Panc1 (cell line): ENCODE measurements around the gene NBEAL2.

Experiments
- CTCF ChIP-seq: fragments of 450-650 bp; IDR thresholded peaks from 2 replicates; pipeline ENCODE4 v1.5.1; 2017; ENCODE audit warnings: mild to moderate bottlenecking
- REST ChIP-seq, 2 experiments: IDR thresholded peaks; 2 replicates each; pipeline ENCODE4 v1.6.1; 2011 to 2012; ENCODE audit warnings: low read depth in 2 of 2, control low read depth in 1 of 2, low read length in 1 of 2, mild to moderate bottlenecking in 1 of 2, moderate library complexity in 1 of 2; ENCODE audit not compliant: insufficient read depth in 1 of 2

GRCh38 chr3:46932455-46933225 lies 46.8 kb upstream of the NBEAL2 start:
- TF ChIP-seq CTCF (no peak), REST (IDR thresholded peaks at IDR 0.05; ENCODE audit: insufficient read depth in 1 of 2, low read depth in 2 of 2, low read length in 1 of 2) (no peak)
